ENCODE data around the gene KDF1.

The KDF1 gene, protein sequence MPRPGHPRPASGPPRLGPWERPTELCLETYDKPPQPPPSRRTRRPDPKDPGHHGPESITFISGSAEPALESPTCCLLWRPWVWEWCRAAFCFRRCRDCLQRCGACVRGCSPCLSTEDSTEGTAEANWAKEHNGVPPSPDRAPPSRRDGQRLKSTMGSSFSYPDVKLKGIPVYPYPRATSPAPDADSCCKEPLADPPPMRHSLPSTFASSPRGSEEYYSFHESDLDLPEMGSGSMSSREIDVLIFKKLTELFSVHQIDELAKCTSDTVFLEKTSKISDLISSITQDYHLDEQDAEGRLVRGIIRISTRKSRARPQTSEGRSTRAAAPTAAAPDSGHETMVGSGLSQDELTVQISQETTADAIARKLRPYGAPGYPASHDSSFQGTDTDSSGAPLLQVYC

GRCh38 chr1:26959722-26960624 is at the start of gene KDF1:
Gene KDF1 (minus strand): TSS chr1:26960468. CDS start chr1:26952380, 8,088 bp downstream.
- Mint-ChIP-seq H3K9me3 (peaks cover 8% of the 10 kb centered on the region), H3K4me3 (peak within 1 kb of the TSS; percentile 73), H3K4me1 (peaks cover 7% of the 10 kb centered on the region), H3K36me3 (peaks cover 13% of the 10 kb centered on the region), H3K27me3 (peaks cover 16% of the 10 kb centered on the region), H3K27ac (peak within 1 kb of the TSS; percentile 79)
- peak; percentile 89 for ATAC-seq

DNA sequence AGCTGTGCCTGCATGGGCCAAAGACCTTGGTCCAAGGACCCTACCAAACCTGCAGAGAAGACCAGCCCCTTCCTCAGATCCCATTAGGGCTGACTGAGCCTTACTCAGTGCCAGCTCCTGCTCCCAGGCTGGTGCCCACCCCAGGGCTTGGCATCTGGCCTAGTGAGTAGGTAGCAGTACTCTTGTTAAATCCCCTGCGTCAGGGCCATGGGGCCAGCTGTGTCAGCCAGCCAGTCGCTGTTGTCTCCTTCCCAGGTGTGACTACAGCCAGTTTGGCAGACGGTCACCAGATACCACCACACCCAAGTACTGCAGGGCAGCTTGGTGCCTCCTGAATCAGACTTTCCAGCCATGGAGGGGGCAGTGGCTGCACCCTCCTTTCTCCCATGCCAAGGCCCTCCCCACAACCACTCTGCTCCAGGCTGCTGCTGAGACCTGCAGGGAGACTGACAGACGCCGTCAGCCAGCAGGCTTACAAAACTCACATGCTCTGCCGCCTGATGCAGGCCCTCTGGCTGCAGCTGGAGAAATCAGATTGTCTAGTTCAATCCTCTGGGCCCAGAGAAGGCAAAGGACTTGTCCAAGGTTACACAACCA is 49.4 kb upstream of the KDF1 start:
- Mint-ChIP-seq H3K4me3 (no peak overlapping the region), H3K27me3 (peaks cover 23% of the 10 kb centered on the region), H3K36me3 (no peaks in the 10 kb centered on the region), H3K9me3 (no peaks in the 10 kb centered on the region), H3K4me1 (peaks cover 6% of the 10 kb centered on the region), H3K27ac (no peak overlapping the region)
- ATAC-seq = no peak

GRCh38 chr1:27007909-27008582 is 47.8 kb upstream of the KDF1 start:
- peaks cover 21% of the 10 kb centered on the region for H3K27me3 Mint-ChIP-seq
- no peak overlapping the region for H3K27ac Mint-ChIP-seq
- ATAC-seq = no peak
- no peak overlapping the region for H3K4me3 Mint-ChIP-seq
- H3K9me3 Mint-ChIP-seq = no peaks in the 10 kb centered on the region
- peaks cover 4% of the 10 kb centered on the region for H3K4me1 Mint-ChIP-seq
- no peaks in the 10 kb centered on the region for H3K36me3 Mint-ChIP-seq

- H3K27me3 Mint-ChIP-seq = peaks cover 8% of the 10 kb centered on the region
- no peaks in the 10 kb centered on the region for H3K36me3 Mint-ChIP-seq
- no peak for ATAC-seq
- no peak overlapping the region for H3K27ac Mint-ChIP-seq
- H3K4me3 Mint-ChIP-seq = no peak overlapping the region
- H3K9me3 Mint-ChIP-seq = no peaks in the 10 kb centered on the region
- peaks cover 9% of the 10 kb centered on the region for H3K4me1 Mint-ChIP-seq
These were observed 46.4 kb upstream of the KDF1 start for GRCh38 chr1:27006683-27007082.

DNA sequence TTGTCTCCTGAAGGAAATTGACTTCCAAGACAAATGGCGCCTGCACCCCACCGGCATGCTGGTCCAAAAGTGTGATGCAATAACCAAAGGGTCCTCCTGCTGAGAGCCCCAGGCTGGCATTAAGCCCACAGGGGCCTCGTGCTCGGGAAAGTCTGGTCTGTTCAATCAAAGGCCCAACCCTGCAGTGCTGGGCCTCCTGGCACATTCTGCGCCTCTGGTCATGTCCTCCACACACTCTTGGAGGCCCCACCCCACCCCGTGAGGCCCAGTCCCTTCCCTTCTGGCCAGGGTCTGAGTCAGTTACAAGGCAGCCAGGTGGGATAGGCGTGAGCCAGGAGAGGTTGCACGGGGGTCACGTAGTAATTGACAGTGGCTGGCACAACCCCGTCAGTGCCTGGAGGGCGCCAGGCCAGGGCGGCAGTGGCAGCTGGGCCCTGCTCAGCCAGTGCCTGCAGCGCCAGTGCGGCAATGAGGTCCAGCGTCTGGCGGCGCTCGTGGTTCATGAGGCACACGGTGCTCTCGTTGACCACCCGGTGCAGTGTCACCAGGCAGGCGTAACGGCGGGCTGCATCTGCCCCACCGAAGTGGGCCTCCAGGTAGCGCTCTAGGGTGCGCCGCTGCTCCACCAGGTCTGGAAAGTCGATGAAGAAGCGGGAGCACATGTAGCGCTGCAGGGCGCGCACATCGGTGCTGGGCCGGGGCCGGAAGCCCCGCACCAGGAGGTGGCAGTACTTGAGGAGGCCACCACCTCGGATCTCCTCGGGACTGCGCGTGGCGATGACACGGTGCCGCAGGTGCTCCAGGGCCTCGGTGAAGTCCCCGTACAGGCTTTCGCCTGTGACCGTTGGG is 45.6 kb upstream of the KDF1 start:
- peaks cover 11% of the 10 kb centered on the region for H3K4me1 Mint-ChIP-seq
- no peaks in the 10 kb centered on the region for H3K9me3 Mint-ChIP-seq
- H3K27me3 Mint-ChIP-seq = no peaks in the 10 kb centered on the region
- H3K36me3 Mint-ChIP-seq = no peaks in the 10 kb centered on the region
- ATAC-seq = no peak
- no peak overlapping the region for H3K27ac Mint-ChIP-seq
- H3K4me3 Mint-ChIP-seq = no peak overlapping the region

GRCh38 chr1:27005166-27005530 is 44.9 kb upstream of the KDF1 start:
- ATAC-seq = no peak

GRCh38 chr1:27004471-27005165 is 44.4 kb upstream of the KDF1 start:
- ATAC-seq = no peak
- Mint-ChIP-seq H3K27me3 (no peaks in the 10 kb centered on the region), H3K4me1 (peaks cover 11% of the 10 kb centered on the region), H3K36me3 (no peaks in the 10 kb centered on the region), H3K27ac (no peak overlapping the region), H3K9me3 (no peaks in the 10 kb centered on the region), H3K4me3 (no peak overlapping the region)

More at GRCh38 chr1:27005166-27005530, 44.9 kb upstream of the KDF1 start:
- H3K9me3 Mint-ChIP-seq = no peaks in the 10 kb centered on the region
- H3K4me1 Mint-ChIP-seq = peaks cover 11% of the 10 kb centered on the region
- H3K36me3 Mint-ChIP-seq = no peaks in the 10 kb centered on the region
- no peaks in the 10 kb centered on the region for H3K27me3 Mint-ChIP-seq
- no peak overlapping the region for H3K27ac Mint-ChIP-seq
- no peak overlapping the region for H3K4me3 Mint-ChIP-seq

DNA sequence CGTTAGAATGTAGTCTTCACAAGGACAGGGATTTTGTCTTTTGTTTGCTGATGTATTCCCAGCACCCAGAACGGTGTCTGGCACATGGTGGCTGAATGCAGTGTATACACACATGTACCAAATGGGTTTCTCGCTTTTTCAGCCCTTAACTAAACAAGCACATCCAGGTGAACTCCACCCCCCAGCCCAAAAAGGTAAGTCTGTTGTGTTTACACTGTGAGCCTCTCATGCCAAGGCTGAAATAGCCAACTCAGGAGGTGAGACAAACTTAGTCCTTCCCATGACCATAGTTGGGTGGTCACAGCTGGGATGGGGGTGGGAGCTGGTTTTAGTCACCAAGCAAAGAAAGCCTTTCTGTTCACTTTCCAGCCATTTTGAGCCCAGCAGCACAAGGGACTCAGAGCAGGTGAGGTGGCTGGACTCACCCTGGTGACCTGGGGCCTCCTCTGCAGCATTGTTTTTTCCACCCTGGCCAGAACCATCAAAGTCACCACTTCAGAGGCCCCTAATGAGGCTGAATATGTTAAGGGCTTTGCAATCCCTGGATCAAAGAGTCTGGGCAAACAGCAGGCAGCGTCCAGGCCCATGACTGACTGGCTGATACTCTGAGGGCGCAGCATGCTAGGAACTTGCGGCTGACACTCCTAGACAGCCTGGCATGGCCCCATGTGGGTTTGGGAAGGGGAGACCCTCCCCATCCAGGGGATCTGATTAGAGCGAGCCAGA is 43.6 kb upstream of the KDF1 start:
- H3K27me3 Mint-ChIP-seq = no peaks in the 10 kb centered on the region
- H3K36me3 Mint-ChIP-seq = no peaks in the 10 kb centered on the region
- no peak overlapping the region for H3K4me3 Mint-ChIP-seq
- no peak for ATAC-seq
- H3K4me1 Mint-ChIP-seq = peaks cover 11% of the 10 kb centered on the region
- no peaks in the 10 kb centered on the region for H3K9me3 Mint-ChIP-seq
- H3K27ac Mint-ChIP-seq = no peak overlapping the region

DNA sequence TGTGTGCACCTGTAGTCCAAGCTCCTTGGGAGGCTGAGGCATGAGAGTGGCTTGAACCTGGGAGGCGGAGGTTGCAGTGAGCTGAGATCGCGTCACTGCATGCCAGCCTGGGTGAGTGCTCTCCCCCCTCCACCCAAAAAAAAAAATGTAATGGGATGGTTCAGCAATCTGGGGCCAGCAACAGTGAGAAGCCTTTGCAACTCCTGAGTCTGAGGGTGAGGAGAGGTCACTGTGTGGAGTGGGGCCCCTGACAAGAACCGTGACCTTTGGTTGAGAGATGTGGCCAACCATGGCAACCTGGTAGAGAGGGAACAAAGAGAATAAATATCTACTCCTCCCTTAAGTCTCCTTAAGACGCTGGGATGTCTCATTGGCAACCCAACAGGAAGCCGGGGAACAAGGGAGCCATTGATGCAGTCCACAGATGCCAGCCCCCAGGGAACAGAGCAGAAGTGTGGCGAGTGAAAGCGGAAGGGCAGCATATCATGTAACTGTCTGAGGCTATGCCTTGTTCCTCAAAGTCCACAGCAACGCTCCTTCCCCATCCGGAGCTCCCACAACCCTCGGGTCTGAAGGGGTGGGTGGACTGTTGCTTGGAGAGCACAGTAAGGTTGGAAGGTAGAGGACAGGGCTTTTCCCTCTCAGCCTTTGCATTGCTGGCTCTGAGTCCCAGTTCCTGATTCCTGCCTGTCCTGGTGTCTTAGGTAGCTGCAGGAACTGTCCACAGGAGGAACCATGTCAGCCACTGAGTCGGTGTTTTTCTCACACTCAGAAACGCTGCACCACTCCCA is 41.5 kb upstream of the KDF1 start:
- ATAC-seq = peak; percentile 90
- H3K4me3 Mint-ChIP-seq = peak overlapping the region; percentile 58
- H3K27me3 Mint-ChIP-seq = peaks cover under 1% of the 10 kb centered on the region

GRCh38 chr1:27000817-27001460 is 40.7 kb upstream of the KDF1 start:
- Mint-ChIP-seq H3K27ac (no peak overlapping the region), H3K4me3 (no peak overlapping the region), H3K27me3 (peaks cover 9% of the 10 kb centered on the region), H3K4me1 (peaks cover 19% of the 10 kb centered on the region), H3K9me3 (no peaks in the 10 kb centered on the region), H3K36me3 (no peaks in the 10 kb centered on the region)
- ATAC-seq = no peak

More for the DNA sequence above, 41.5 kb upstream of the KDF1 start:
- Mint-ChIP-seq H3K4me1 (peaks cover 19% of the 10 kb centered on the region), H3K9me3 (no peaks in the 10 kb centered on the region), H3K27ac (peak overlapping the region; percentile 40), H3K36me3 (no peaks in the 10 kb centered on the region)

GRCh38 chr1:27000090-27000816 is 40.0 kb upstream of the KDF1 start:
- Mint-ChIP-seq H3K4me1 (peaks cover 19% of the 10 kb centered on the region), H3K27ac (no peak overlapping the region), H3K9me3 (no peaks in the 10 kb centered on the region), H3K4me3 (no peak overlapping the region), H3K36me3 (no peaks in the 10 kb centered on the region), H3K27me3 (peaks cover 16% of the 10 kb centered on the region)
- ATAC-seq = no peak
